Endodermal cell (in vitro differentiated cells): ENCODE results near the gene GH2. TPM values are rescaled to one million over a fixed set of nuclear protein-coding genes. Genes with fewer than 3 reads are reported as not detected.
"Not testable (repeated sequence)": the region's sequence is repeated elsewhere in the genome, so short reads cannot be mapped to it uniquely, and the experiment has no call there.

Experiments used
- DNase-seq: peaks from one replicate; pipeline ENCODE4 v3.0.0-alpha.2; 2017
- H3K27ac ChIP-seq: 2 replicates; pipeline ENCODE4 v1.5.1; 2013; ENCODE audit warnings: mild to moderate bottlenecking, low read depth, low read length, moderate library complexity
- H3K27me3 ChIP-seq: 2 replicates; pipeline ENCODE4 v1.6.1; 2013; ENCODE audit warnings: mild to moderate bottlenecking, low read length, moderate library complexity; ENCODE audit not compliant: insufficient read depth, control insufficient read depth, poor library complexity, severe bottlenecking
- H3K36me3 ChIP-seq: 2 replicates; pipeline ENCODE4 v1.7.0; 2013; ENCODE audit warnings: mild to moderate bottlenecking, low read length, moderate library complexity; ENCODE audit not compliant: control insufficient read depth, insufficient read depth
- H3K4me1 ChIP-seq: one replicate; pipeline ENCODE4 v1.7.0; 2013; ENCODE audit warnings: low read length; ENCODE audit not compliant: control insufficient read depth, insufficient read depth
- H3K4me3 ChIP-seq: 2 replicates; pipeline ENCODE4 v1.5.1; 2013; ENCODE audit warnings: mild to moderate bottlenecking, low read length, moderate library complexity
- H3K9ac ChIP-seq: 2 replicates; pipeline ENCODE4 v1.6.1; 2013; ENCODE audit warnings: mild to moderate bottlenecking, low read length, moderate library complexity; ENCODE audit not compliant: poor library complexity, severe bottlenecking; ENCODE audit errors: extremely low read depth
- H3K9me3 ChIP-seq: 2 replicates; pipeline ENCODE4 v1.6.1; 2013; ENCODE audit warnings: mild to moderate bottlenecking, low read length, moderate library complexity; ENCODE audit not compliant: control insufficient read depth
- H3K27ac Mint-ChIP-seq: 2 replicates; pipeline ENCODE4 v1.8.0; 2020; ENCODE audit warnings: mixed read lengths
- H3K27me3 Mint-ChIP-seq: 2 replicates; pipeline ENCODE4 v1.8.0; 2021; ENCODE audit warnings: mild to moderate bottlenecking, mixed read lengths; ENCODE audit not compliant: insufficient read depth
- H3K36me3 Mint-ChIP-seq: 2 replicates; pipeline ENCODE4 v1.8.0; 2020; ENCODE audit warnings: low read depth, mixed read lengths
- H3K4me1 Mint-ChIP-seq: 2 replicates; pipeline ENCODE4 v1.8.0; 2020; ENCODE audit warnings: mixed read lengths
- H3K4me3 Mint-ChIP-seq: 2 replicates; pipeline ENCODE4 v1.8.0; 2020; ENCODE audit warnings: mild to moderate bottlenecking, moderate library complexity, mixed read lengths
- H3K9me3 Mint-ChIP-seq: 2 replicates; pipeline ENCODE4 v1.8.0; 2020; ENCODE audit warnings: mild to moderate bottlenecking, mixed read lengths
- CTCF ChIP-seq: fragments of 200-600 bp; sonication (generic); conservative IDR thresholded peaks from 2 replicates; pipeline ENCODE4 v1.5.0; 2021; ENCODE audit warnings: antibody characterized with exemption, mild to moderate bottlenecking
- WGBS, 2 experiments: methylation state at CpG; one replicate each; pipeline versions ENCODE4 v1.1.5 to v1.1.7; 2013; ENCODE audit warnings: missing lambda C conversion rate in 2 of 2, mixed read lengths in 1 of 2; ENCODE audit not compliant: insufficient coverage in 1 of 2, insufficient read length in 1 of 2; 5-methylcytosine and 5-hydroxymethylcytosine counted together
- total RNA-seq, 2 donors: library from RNA; stranded (reverse); fragmentation: NEBNext Ultra II Directional in 1 of 2; extraction: Animal tissue kit (Norgen Biotek cat#: 25700) in 1 of 2; gene quantifications; 2 replicates in 1 of 2; 3 replicates in 1 of 2; pipeline ENCODE4 v1.2.1, GENCODE V29; 2021

The GH2 gene
- total RNA-seq, 2 donors from 2014 or later, result 0.42 to 0.49 TPM

- 92 to 95% methylated on average over 4 to 12 of the region's 12 CpGs for WGBS, 2 experiments
- Mint-ChIP-seq H3K9me3 (no peaks in the 10 kb centered on the region), H3K27ac (no peak overlapping the region), H3K4me3 (peak overlapping the region; percentile 33), H3K36me3 (no peaks in the 10 kb centered on the region), H3K27me3 (peaks cover 13% of the 10 kb centered on the region), H3K4me1 (peaks cover 10% of the 10 kb centered on the region)
- no peaks in the 10 kb centered on the region for H3K4me1 ChIP-seq
- H3K27me3 ChIP-seq, result peaks cover 6% of the 10 kb centered on the region
- H3K9ac ChIP-seq, result no peak overlapping the region
- peak; percentile 71 for DNase-seq
- H3K27ac ChIP-seq, result no peak overlapping the region
- no peaks in the 10 kb centered on the region for H3K36me3 ChIP-seq
- H3K4me3 ChIP-seq, result no peak overlapping the region
- H3K9me3 ChIP-seq, result no peaks in the 10 kb centered on the region
- TF ChIP-seq CTCF, result no peak
Observed at GRCh38 chr17:63880706-63881105, 1.0 kb downstream of the GH2 start.

GRCh38 chr17:63878413-63878812 is 3.3 kb downstream of the GH2 start:
- not testable (repeated sequence) for H3K9me3 ChIP-seq, H3K4me3 Mint-ChIP-seq, DNase-seq, H3K9ac ChIP-seq, H3K36me3 ChIP-seq, H3K27ac Mint-ChIP-seq, H3K36me3 Mint-ChIP-seq, H3K4me3 ChIP-seq, H3K4me1 ChIP-seq, H3K27me3 ChIP-seq, H3K27ac ChIP-seq, H3K9me3 Mint-ChIP-seq
- Mint-ChIP-seq H3K4me1 (peaks cover 10% of the 10 kb centered on the region), H3K27me3 (peaks cover 10% of the 10 kb centered on the region)
- WGBS, 2 experiments, result 92 to 99% methylated on average over 6 to 9 of the region's 9 CpGs

GRCh38 chr17:63874693-63875092 is 7.1 kb downstream of the GH2 start:
- H3K4me1 ChIP-seq, H3K27ac Mint-ChIP-seq, H3K9me3 Mint-ChIP-seq, DNase-seq, H3K27me3 ChIP-seq, H3K36me3 ChIP-seq, H3K9ac ChIP-seq, H3K4me3 ChIP-seq, H3K4me1 Mint-ChIP-seq, H3K4me3 Mint-ChIP-seq, H3K36me3 Mint-ChIP-seq, H3K9me3 ChIP-seq, H3K27ac ChIP-seq: not testable (repeated sequence)
- peaks cover 12% of the 10 kb centered on the region for H3K27me3 Mint-ChIP-seq
- 95 to 100% methylated on average over 3 to 6 of the region's 6 CpGs for WGBS, 2 experiments

GRCh38 chr17:63874061-63874626 is 7.6 kb downstream of the GH2 start:
- H3K9me3 Mint-ChIP-seq, H3K9me3 ChIP-seq, H3K4me1 ChIP-seq, H3K27ac ChIP-seq, H3K36me3 Mint-ChIP-seq, H3K36me3 ChIP-seq, H3K4me1 Mint-ChIP-seq, H3K9ac ChIP-seq, H3K27ac Mint-ChIP-seq, H3K4me3 ChIP-seq, H3K4me3 Mint-ChIP-seq, H3K27me3 ChIP-seq: not testable (repeated sequence)
- peak; percentile 39 for TF ChIP-seq CTCF
- peaks cover 12% of the 10 kb centered on the region for H3K27me3 Mint-ChIP-seq
- peak; percentile 62 for DNase-seq
- WGBS, 2 experiments, result 84% methylated on average over 6 of the region's 8 CpGs; no CpG with 5 or more reads in 1 of the 2 experiments

- not testable (repeated sequence) for H3K4me1 ChIP-seq, H3K9me3 ChIP-seq, H3K4me3 Mint-ChIP-seq, H3K27me3 ChIP-seq, H3K36me3 Mint-ChIP-seq, H3K27ac ChIP-seq, H3K4me1 Mint-ChIP-seq, H3K27ac Mint-ChIP-seq, H3K4me3 ChIP-seq, H3K36me3 ChIP-seq, DNase-seq, H3K9ac ChIP-seq, H3K9me3 Mint-ChIP-seq
- peaks cover 11% of the 10 kb centered on the region for H3K27me3 Mint-ChIP-seq
- WGBS, 2 experiments, result 95% methylated on average over 3 of the region's 7 CpGs; no CpG with 5 or more reads in 1 of the 2 experiments
Observed at GRCh38 chr17:63873577-63873976, 8.2 kb downstream of the GH2 start, which contains the start of gene CSH2. CSH2 (minus strand) TSS chr17:63873677; CDS start chr17:63873614, 63 bp downstream.
